Islet precursor cell (in vitro differentiated cells): ENCODE data around the gene PTH2R.
"Not testable (repeated sequence)": the region's sequence is repeated elsewhere in the genome, so short reads cannot be mapped to it uniquely, and the experiment has no call there.

ENCODE experiments used
- DNase-seq: peaks from one replicate; pipeline ENCODE4 v3.0.0-alpha.2; 2018

The PTH2R gene, protein sequence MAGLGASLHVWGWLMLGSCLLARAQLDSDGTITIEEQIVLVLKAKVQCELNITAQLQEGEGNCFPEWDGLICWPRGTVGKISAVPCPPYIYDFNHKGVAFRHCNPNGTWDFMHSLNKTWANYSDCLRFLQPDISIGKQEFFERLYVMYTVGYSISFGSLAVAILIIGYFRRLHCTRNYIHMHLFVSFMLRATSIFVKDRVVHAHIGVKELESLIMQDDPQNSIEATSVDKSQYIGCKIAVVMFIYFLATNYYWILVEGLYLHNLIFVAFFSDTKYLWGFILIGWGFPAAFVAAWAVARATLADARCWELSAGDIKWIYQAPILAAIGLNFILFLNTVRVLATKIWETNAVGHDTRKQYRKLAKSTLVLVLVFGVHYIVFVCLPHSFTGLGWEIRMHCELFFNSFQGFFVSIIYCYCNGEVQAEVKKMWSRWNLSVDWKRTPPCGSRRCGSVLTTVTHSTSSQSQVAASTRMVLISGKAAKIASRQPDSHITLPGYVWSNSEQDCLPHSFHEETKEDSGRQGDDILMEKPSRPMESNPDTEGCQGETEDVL

DNA sequence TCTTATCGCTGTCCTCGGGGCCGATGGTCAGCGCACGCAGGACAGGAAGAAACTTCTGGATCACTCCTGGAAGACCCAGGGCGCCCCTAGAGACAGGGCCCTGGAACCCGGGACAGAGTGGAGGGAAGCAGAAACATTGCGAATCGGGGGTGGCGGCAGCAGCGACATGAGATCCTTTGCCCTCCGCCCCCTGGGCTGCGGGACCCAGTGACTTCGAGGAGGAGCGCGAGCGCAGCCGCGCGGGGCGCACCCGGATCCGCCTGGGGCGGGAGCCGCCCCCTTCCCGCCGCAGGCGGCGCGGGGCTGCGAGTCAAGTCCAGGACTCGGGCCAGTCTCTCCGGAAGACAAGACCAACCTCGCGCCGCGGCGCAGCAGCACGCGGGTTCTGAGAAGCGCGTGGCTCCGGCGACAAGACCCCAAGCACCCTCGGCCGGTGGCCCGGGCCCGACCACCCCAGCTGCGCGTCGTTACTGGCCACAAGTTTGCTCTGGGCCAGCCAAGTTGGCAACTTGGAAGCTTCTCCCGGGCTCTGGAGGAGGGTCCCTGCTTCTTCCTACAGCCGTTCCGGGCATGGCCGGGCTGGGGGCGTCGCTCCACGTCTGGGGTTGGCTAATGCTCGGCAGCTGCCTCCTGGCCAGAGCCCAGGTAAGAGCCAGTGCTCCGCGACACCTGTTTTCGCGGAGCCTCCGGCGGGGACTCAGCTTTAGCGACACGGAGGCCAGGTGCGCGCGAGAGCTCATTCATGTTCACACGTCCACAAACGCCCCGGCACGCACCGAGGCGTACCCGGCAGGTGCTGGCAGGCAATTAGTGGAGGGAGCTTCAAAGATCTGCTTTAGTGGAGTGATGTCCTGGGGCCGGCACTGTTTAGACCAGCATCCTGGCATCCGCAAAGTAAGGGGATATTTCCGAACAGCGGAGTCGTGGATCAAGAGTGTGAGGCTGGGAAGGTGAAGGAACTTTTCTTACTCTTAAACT, at the start of gene PTH2R:
Gene PTH2R (plus strand): TSS at position 319 of the 978 bp plus-strand sequence. CDS start 252 bp downstream, at position 571.
- DNase-seq: peak; percentile 80

DNA sequence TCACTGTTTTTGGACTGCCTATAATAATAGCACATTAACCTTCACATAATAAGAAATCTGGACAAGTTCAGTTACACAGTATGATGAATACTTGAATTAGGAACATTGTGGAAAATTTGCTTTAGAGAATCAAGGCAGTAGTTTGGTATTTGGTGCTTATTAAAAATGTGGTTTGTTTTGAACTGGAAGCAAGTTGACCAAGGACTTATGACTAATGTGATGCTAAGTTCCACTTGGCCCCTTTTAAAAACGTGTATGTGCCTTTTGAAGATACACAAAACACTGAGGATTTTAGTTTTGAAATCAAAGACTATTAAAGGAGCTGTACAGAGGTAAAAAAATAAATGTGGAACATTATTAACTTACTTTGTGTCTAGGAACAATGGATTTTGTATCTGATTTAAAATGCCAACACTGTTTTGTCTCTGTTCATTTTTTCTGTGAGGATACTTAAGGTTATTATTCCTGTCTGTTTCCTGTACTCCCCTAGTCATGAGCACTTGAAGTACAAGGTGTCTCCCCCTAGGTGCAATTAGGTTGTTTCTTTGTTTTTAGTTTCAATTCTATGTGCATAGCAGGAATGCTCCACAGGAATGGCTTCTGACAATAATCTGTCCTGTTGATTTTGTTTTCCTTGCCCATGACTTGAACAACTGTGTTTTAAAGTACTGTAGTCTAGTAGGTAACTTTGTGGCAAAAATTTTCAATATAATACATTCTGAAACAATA, 49.6 kb upstream of the PTH2R start:
- no peak for DNase-seq

DNA sequence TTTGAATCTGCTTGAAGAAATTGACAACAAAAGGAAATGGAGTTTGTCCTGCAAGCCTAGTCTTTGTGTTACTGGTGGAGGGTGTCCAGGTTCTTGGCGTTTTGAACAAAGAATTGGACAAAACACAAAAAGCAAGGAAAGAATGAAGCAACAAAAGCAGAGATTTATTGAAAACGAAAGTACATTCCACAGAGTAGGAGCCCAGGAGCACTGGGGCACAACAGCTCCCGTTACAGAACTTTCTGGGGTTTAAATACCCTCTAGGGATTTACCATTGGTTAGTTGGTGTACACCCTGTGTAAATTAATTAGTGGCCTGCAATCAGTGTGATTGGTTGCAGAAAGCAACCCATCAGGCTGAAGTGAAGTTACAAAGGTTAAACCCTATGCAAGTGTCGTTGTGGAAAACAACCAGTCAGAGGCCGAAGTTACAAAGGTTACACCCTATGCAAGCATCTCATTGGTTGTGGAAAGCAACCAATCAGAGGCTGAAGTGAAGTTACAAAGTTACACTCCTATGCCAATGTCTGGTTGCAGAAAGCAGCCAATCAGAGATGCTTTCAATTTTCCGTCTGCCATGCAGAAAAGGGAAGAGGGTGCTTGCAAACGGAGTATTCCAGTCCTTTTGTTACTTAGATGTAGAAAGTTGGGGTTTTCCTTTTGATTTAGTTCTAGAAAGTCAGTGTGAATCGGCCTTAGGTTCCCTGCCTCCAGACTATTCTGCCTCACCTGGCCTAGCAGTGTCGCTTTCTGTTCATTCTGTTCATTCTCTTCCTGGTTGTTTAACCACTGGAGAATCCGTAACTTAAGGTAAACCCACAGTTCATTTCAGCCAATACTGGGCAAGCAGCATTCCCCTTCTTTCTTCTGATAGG, 47.6 kb upstream of the PTH2R start:
- DNase-seq: no peak

DNA sequence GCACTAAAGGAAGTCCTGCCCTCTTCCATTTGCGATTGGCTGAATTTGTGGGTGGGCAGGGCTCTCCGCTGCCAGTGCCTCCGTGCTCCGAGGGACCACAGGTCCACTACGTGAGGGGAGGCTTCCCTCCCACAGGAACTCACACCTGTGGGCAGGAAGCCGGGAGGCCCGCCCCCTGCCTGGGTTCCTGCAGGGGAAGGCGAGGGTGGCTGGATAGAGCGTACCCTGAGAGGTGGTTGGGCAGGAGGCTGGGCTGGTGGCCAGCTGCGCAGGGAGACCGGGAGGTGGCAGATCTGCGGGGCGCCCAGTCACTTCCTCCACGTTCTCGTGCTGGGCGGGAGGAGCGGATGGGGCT, 47.0 kb upstream of the PTH2R start:
- DNase-seq: peak; percentile 58

DNA sequence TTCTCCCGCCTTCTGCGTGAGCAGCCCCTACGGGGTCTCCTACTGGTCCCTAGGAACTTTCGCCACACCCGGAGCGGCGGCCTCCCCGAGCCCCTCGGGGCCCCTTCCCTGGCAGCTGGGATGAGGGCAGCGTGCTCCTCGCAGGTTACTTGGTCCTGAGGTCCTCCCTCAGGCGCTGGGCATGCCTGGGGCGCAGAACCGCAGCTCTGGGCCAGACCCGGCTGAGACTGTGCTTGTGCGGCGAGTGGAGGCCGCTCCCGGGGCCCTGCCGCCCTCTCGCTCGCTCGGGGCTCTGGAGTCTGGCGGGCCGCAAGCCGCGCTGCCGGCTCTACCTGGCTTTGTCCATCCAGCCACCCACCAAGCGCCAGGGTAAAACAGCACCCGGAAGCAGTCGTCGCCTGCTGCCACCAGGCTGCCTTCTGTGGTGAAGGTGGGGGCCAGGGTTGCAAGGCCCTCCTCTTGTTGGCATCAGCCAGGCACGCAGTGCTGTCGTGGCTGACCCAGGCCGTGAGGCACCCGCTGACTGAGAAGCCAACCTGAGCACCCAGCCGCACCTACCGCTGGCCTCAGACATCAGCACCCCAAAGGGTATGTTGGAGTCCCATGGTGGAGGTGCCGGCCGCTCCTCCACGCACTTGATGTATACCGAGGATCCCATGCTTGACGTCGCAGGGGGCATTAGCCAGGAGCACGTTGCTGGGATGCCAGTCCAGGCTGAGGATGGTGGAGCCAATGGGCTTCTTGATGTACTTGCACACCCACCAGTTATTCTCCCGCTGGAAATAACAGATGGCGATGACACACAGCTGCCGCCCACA, 46.1 kb upstream of the PTH2R start:
- DNase-seq: no peak

DNA sequence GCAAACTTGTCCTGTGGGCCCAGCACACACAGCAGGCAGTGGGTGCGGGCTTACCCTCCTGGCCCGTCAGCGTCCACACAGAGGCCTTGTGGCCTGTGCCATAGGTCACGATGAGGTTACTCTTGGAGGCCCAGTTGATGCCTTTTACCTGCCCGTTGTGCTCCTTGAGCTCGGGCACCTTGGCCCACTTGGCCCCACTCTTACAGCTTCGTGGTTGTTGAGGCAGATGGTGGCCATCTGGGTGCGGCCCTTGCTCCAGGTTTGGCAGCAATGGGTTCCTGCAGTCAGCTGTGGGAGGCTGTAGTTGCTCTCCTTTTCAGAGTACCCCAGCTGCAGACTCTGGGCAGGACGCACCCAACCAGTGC, 45.5 kb upstream of the PTH2R start:
- no peak for DNase-seq

DNA sequence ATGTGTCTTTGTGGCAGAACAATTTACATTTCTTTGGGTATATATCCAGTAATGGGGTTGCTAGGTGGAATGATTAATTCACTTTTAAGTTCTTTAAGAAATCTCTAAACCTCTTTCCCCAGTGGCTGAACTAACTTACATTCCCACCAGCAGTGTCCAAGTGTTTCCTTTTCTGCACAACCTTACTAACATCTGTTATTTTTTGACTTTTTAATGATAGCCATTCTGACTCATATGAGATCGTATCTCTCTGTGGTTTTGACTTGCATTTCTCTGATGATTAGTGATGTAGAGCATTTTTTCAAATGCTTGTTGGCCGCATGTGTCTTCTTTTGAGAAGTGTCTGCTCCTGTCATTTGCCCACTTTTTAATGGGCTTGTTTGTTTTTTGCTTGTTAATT, 43.1 kb upstream of the PTH2R start:
- DNase-seq: no peak

DNA sequence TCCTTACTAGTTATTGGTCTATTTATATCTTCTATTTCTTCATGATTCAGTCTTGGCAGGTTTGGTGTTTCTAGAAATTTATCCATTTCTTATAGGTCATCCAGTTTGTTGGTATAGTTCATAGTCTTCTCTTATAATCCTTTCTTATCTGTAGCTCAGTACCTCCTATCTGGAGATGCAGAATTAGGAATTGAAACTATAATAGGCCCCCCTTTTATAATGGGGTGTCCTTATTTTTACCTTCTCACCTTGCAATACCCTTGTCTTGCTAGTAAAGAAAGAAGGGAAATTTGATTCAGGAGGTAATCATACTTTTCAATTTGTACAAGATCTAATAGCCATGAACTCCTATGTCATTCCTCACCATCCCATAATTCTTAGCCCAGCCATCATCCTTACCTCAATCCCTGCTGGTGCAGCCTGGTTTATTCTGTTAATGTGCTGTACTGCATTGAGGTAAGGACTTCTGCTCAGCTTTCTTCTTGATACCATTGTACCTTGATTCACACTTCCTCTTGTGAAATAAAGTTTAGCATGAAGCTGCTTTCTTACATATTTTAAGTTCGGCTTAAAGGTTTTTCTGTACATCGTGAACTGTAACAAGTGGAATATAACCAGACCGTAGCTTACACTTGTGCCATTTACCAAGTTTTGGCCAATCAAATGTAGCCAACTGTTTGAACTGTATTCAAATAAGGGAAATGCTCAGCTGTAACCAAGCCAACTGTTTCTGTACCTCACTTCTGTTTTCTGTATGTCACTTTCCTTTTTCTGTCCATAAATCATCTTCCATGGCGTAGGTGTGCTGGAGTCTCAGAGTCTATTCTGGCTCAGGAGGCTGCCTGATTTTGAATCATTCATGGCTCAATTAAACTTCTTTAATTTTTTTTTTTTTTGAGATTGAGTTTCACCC, 40.1 kb upstream of the PTH2R start:
- DNase-seq: no peak

DNA sequence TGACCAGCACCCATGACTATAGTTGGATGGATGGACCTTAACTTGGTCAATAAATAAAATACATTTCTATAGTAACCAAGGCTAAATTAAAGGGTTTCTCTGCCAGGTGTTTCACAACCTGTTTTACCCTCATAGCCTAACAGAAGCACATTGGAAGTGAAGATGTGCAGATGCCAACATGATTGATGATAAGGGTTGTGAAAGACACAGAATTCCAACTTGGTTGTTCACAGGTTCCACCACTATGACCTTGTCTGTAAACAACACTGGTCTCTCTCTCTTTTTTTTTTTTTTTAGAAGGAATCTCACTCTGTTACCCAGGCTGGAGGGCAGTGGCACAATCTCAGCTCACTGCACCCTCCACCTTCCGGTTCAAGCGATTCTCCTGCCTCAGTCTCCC, 37.5 kb upstream of the PTH2R start:
- DNase-seq: no peak

DNA sequence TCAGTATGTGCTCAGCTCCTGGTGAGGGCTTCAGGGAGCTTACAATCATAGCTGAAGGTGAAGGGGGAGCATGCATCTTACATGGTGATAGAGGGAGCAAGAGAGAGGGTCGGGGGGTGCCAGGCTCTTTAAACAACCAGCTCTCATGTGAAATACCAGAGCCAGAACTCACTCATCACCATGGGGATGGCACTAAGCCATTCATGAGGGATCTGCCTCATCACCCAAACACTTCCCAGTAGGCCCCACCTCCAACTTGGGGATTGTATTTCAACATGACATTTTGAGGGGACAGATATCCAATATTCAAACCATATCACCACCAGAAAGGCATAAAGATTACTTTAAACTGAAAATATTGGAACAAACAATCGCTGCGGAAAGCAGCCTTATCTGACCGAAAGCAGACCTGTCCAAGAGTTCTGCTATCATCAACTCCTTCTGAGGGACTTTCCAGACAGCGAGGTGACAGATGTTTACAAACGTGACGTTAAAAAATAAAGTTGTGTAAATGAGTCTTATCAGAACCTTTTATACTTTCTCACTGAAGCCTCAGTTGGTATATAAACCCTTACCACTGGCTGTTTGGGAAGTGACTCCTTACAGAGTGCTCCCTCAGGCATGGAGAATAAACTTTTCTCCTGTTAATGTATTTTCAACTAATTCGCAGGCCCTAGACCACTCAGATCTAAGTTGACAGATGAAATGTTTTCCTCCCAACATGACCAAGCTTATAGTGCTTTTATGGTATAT, 35.5 kb upstream of the PTH2R start:
- no peak for DNase-seq

DNA sequence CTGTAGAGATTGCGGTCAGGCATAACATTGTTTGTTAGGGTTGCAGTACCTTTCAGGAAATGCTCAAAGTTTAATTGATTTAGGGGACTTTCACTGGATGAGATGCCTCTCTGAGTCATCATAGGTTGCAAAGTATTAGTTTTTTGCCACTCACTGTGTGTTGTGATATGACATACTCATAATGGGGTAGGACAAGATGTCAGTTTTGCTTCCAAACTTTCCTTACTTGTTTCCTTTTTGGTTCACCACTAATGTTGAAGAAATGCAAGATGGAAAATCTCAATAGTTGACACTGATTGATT, 35.0 kb upstream of the PTH2R start:
- no peak for DNase-seq

DNA sequence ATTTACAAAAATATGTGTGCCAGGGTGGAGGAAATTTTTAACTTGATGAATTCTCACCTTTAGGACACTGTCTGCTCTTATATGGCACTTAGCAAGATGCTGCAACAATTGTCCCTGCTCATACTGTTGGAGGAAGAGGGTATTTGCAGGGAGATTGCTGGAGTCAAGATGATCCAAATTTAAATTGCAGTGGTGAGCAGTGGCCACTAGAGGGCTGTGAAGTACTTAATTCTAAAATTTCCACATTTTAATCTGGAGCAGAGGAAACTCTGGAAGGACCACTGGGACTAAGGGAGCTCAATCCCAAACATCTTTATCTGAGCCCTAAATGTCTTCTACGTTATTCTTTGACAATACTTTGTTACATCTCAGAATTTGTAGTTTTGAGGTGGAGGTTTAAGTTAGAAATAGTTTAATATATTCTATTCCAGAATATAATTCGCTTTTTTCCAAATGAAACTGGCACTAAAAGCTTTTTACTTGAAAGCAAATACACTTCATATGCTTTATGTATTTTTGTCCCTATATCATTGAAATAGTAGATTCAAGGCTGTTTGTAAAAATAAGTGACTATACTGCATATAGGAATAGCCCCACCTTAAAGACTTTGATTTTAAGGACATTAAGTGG, 33.0 kb upstream of the PTH2R start:
- peak; percentile 74 for DNase-seq

DNA sequence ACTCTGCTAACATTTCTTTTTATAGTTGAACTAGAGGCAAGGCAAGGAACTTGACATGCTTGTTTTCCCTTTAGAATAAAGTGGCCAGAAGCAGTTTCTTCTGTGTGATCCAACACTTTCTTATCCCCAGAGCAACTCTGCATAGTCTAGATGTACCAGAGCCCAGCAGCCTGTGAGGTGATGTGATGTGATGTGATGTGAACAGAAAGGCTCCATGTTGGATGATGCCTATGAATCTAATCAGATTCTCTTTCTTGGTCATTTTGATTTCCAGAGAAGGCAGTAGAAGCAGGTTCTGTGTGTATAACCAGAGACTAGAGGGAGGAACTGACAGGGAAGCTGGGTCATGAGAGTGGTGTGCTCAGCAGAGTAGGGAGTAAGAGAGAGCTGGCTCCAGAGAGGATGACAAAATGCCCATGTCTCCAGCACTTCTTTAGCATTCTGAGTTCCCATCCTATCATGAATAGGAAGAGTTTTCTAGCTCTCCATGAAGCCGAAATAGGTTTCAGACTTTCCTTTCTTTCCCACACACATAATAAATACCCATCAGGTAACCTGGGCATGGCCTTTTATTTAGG, 31.0 kb upstream of the PTH2R start:
- no peak for DNase-seq

DNA sequence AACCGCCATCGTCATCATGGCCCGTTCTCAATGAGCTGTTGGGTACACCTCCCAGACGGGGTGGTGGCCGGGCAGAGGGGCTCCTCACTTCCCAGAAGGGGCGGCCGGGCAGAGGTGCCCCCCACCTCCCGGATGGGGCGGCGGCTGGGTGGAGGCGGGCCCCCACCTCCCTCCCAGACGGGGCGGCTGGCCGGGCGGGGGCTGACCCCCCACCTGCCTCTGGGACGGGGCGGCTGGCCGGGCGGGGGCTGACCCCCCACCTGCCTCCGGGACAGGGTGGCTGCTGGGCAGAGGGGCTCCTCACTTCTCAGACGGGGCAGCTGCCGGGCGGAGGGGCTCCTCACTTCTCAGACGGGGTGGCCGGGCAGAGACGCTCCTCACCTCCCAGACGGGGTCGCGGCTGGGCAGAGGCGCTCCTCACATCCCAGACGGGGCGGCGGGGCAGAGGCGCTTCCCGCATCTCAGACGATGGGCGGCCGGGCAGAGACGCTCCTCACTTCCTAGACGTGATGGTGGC, 29.2 kb upstream of the PTH2R start:
- DNase-seq: not testable (repeated sequence)

DNA sequence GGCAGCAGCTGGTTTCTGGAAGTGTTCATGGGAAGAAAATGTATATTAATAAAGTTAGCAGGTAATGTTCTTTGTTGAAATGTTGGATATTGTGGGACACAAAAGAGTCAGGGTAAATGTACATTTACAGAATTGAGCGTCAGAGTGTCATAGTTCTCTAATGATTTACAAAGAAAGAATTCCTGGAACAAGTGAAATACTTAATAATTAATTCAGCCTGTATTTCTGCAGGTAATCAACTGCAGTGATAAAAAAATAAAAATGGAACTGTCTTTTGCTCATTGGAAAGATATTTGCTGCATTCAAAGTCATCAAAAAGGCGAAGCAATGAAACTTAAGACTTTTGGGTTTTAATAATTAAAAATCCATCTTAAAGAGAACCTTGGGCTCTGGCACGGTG, 27.4 kb upstream of the PTH2R start:
- no peak for DNase-seq

DNA sequence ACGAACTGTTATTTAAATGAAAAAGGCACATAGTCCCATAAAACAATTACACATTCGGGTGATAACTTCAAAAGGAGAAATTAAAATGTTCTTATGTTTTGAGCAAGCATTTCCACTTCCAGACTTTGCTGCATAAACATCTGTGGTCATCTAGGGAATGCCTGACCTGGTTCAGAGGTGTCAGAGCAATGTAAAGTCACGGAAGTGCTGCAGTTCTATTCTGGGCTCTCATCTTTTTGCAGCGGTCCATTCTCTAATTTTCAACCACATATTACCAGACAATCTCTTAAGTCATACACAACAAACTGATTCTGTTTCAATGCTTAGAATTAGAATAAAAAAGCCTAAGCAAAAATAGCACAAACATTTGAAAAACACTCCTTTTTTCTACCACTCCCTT, 22.0 kb upstream of the PTH2R start:
- no peak for DNase-seq

DNA sequence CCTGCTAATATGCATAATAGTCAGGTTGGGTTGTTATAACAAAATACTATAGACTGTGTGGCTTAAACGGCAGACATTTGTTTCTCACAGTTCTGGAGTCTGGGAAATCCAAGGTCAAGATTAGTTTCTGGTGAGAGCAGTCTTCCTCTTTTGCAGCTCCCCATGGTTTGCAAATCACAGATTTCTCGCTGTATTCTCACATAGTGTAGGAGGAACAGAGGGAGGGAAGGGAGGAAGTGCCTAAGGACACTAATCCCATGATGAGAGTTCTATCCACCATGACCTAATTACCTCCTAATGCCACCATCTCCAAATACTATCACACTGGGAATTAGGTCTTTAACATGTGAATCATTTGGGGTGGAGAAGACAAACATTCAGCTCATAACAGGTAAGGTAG, 20.1 kb upstream of the PTH2R start:
- DNase-seq: no peak

DNA sequence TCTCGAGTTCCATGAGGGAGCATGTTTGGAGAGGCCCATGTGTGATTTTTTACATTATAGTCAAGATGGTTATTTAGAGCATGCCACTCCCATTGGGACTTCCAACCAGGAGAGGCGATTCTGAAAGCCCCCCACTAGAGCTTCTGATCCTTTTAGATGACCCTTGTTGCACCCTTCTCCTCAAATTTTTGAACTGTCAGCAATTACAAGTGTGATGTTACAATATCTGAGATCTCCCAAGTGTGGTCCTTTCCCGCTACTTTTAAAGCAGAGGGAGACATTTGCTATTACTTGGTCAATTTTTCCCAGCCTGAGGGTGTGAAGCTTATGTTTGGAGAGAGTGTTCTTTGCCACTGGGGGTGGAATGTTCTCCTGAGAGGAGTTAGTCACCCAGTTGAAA, 16.7 kb upstream of the PTH2R start:
- no peak for DNase-seq
